HG02970 (cell line): ENCODE results near the gene MARK4.
"Not testable (repeated sequence)": the region's sequence is repeated elsewhere in the genome, so short reads cannot be mapped to it uniquely, and the experiment has no call there.

Experiments
- ATAC-seq: cut with Tn5 transposase; IDR thresholded peaks from one replicate; pipeline ENCODE4 v1.9.1; 2021; ENCODE audit warnings: mild to moderate bottlenecking, moderate library complexity, moderate number of reproducible peaks; ENCODE audit not compliant: unreplicated experiment, low FRiP score

Gene MARK4

GRCh38 chr19:45250832-45251451 is at the start of gene MARK4:
Gene MARK4, plus strand, starts transcription at chr19:45251271. Its CDS starts 318 bp downstream, at chr19:45251589.
- ATAC-seq, result no peak

GRCh38 chr19:45202637-45203036 is 48.4 kb upstream of the MARK4 start:
- ATAC-seq, result no peak

- ATAC-seq, result no peak
Measured at GRCh38 chr19:45205810-45206209, 45.3 kb upstream of the MARK4 start.

- no peak for ATAC-seq
Measured at GRCh38 chr19:45206328-45206727, 44.7 kb upstream of the MARK4 start.

GRCh38 chr19:45211751-45212381 is 39.2 kb upstream of the MARK4 start:
- ATAC-seq, result no peak

GRCh38 chr19:45213031-45213430 is 38.0 kb upstream of the MARK4 start:
- no peak for ATAC-seq

- ATAC-seq, result no peak
Measured at GRCh38 chr19:45215391-45216191, 35.5 kb upstream of the MARK4 start.

- no peak for ATAC-seq
Measured at GRCh38 chr19:45216667-45217066, 34.4 kb upstream of the MARK4 start.

GRCh38 chr19:45217193-45217956 is 33.7 kb upstream of the MARK4 start:
- no peak for ATAC-seq

GRCh38 chr19:45217957-45218334 is 33.1 kb upstream of the MARK4 start:
- no peak for ATAC-seq

- ATAC-seq, result no peak
Measured at GRCh38 chr19:45218426-45218825, 32.6 kb upstream of the MARK4 start.

- no peak for ATAC-seq
Measured at GRCh38 chr19:45218911-45219743, 31.9 kb upstream of the MARK4 start.

GRCh38 chr19:45222724-45223123 is 28.3 kb upstream of the MARK4 start:
- no peak for ATAC-seq

GRCh38 chr19:45223879-45224278 is 27.2 kb upstream of the MARK4 start:
- ATAC-seq, result no peak

GRCh38 chr19:45224645-45225044 is 26.4 kb upstream of the MARK4 start:
- ATAC-seq, result no peak

- ATAC-seq, result not testable (repeated sequence)
Measured at GRCh38 chr19:45229056-45229455, 22.0 kb upstream of the MARK4 start.

- no peak for ATAC-seq
Measured at GRCh38 chr19:45231891-45232290, 19.2 kb upstream of the MARK4 start.

- ATAC-seq, result no peak
Measured at GRCh38 chr19:45234089-45234869, 16.8 kb upstream of the MARK4 start.

- ATAC-seq, result no peak
Measured at GRCh38 chr19:45235485-45235884, 15.6 kb upstream of the MARK4 start.
